Measurements from ENCODE around the gene ZNF256. TPM values are rescaled to one million over a fixed set of nuclear protein-coding genes. Genes with fewer than 3 reads are reported as not detected.

Gene ZNF256
- polyA plus RNA-seq (2012; ENCODE audit: insufficient read depth, insufficient read length), result 1.7 TPM

DNA sequence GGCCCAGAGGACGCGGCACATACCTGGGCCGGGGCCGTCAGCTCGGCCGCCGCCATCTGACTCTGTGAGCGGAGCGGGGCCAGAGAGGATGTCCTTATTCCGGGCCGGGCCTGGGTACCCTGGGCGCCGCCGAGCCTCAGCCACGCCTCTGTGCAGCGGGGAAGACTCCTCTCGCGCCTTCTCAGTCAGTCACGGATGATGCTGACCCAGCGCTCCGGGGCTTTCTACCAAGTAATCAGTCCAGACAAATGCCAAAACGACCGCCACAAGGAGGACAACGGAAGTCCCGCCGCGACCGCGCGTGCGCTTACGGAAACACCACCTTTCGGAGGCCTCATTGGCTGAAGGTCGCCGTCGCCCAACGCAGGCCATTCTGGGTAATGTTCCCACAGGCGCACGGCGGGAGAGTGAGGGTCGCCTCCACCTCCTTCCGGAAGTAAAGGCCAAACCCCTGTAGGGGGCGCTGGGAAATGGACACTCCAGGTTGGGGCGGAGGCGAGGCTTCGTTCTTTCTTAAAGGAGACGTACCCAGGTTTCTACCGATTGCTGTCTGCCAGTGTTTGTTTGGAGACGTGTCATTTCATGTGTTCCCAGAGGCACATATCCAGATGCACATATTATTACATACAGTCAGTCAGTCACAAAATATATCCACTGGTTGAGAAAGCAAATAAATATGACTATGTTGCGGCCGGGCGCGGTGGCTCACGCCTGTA lies at the start of gene ZNF256:
TSS of gene ZNF256 (minus strand) at position 288 of the 716 bp plus-strand sequence. CDS start at position 56, 232 bp downstream.
- DNase-seq (ENCODE audit: low read depth, low spot score), result peak; percentile 95
- peak within 1 kb of the TSS; percentile 82 for H3K4me3 ChIP-seq (ENCODE audit: low read length)

DNA sequence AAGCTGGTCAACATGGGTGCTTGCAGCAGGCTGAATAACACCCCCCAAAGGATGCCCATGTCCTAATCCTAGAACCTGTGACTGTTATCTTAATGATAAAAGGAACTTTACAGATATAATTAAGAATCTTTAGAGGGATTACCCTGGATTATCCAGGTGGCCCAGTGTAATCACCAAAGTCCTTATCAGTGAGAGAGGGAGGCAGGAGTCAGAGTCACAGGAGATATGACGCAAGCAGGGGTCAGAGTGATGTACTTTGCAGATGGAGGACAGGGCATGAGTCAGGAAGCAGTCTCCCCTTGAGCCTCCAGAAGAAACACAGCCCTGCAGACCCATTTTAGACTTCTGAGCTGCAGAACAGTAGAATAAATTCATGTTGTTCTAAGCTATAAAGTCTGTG lies 45.3 kb upstream of the ZNF256 start:
- DNase-seq (ENCODE audit: low read depth, low spot score), result no peak
- H3K4me3 ChIP-seq (ENCODE audit: low read length), result no peak overlapping the region

DNA sequence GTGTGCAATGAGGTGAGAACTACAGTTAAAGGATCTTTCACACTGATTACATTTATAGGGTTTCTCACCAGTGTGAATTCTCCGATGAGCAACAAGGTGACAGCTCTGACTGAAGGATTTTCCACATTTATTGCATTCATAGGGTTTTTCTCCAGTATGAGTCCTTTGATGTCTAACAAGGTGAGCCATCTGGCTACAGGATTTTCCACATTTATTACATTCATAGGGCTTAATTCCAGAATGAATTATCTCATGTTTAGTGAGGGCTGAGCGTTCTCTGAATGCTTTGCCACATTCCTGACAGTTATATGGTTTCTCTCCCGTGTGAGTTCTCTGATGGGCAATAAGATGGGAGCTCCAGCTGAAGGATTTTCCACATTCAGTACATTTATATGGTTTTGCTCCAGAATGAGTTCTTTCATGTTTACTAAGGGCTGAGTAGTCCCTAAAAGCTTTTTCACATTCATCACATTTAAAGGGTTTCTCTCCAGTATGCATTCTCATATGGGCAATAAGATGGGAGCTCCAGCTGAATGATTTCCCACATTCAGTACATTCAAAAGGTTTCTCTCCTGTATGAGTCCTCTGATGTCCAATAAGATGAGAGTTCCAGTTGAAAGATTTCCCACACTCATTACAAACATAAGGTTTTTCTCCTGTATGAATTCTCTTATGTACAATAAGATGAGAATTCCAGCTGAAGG lies 31.2 kb upstream of the ZNF256 start:
- no peak for DNase-seq (ENCODE audit: low read depth, low spot score)
- H3K4me3 ChIP-seq (ENCODE audit: low read length), result no peak overlapping the region

DNA sequence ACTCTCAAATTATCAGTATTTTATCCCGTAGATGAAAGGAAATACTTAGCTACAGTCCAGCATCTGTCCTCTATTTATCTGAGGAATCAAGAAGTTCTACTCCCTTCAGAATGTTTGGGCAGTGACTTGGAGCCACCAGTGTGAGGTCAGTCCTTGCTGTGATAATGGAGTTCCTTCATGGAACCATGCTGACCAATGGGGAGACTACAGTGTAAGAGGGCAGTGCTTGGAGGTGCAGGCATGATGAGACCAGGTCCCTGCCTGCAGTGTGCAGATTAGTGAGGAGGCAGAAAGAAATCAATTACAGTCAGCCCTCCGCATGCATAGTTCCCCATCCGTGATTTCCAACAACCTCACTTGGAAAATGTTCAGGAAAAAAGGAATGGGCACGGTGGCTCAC lies 26.9 kb upstream of the ZNF256 start, which contains the start of gene C19orf18:
TSS of gene C19orf18 (minus strand) at position 101 of the 400 bp plus-strand sequence. CDS start 102 bp downstream, outside the sequence.
- H3K4me3 ChIP-seq (ENCODE audit: low read length), result no peak within 1 kb of the TSS
- no peak for DNase-seq (ENCODE audit: low read depth, low spot score)

DNA sequence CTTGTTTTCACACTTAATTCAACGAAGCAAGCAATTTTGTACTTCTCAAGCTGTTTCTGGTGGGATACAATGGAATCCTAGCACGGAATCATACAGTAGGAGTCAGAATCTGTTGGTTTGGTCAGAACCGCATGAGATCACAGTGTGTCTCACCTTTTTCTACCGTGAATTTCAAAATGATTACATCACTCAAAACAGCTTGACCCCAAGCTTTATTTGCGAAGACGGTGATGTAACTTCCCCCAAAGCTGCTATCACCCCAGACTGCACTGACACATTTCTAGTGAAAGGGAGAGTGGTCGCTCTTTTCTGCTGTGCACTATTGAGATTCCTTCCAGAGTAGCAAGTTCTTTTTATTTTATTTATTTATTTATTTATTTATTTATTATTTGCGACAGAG lies 17.3 kb upstream of the ZNF256 start:
- H3K4me3 ChIP-seq (ENCODE audit: low read length), result no peak overlapping the region

GRCh38 chr19:57961785-57962184 lies 14.3 kb upstream of the ZNF256 start:
- H3K4me3 ChIP-seq (ENCODE audit: low read length), result no peak overlapping the region
- no peak for DNase-seq (ENCODE audit: low read depth, low spot score)

More for the DNA sequence above, 17.3 kb upstream of the ZNF256 start:
- no peak for DNase-seq (ENCODE audit: low read depth, low spot score)

DNA sequence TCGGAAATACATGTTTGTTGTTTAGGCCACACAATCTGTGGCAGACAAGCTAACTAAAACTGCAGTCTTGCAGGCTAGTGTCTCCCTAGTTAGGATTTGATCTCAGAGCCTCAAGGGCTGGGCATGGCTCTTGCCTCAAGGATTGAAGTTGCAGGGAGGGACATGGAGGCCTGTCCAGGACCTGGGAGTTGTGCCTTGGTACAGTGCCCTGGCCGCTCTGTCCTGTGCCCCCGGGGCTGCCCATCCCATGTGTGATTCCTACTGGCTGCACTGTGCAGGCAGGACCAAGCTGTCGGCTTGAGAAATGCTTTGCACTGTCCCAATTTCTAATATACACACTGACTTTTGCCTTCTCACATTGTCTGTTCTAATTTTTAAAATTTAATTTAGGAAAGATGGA lies 7.5 kb upstream of the ZNF256 start:
- DNase-seq (ENCODE audit: low read depth, low spot score), result no peak
- H3K4me3 ChIP-seq (ENCODE audit: low read length), result no peak overlapping the region

DNA sequence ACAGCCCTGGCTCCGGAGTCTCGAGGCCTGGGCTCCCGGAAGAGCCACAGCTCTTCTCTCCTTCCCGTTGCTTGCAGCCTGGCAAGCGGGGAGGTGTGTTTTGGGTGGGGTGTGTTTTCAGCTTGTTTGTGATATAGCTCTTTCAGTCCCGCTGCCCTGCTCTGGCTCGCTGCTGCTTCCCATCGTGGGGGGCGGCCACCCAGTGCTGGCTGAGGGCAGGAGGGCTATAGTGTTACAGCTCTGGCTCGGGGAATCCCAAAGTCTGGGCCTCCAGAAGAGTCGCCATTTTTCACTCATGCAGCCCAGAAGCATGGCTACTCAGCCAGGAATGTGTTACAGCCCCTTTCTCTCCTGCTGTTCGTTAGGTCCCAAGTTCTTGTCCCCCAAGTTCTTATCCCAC lies 2.2 kb upstream of the ZNF256 start:
- H3K4me3 ChIP-seq (ENCODE audit: low read length), result no peak overlapping the region
- DNase-seq (ENCODE audit: low read depth, low spot score), result no peak

- H3K4me3 ChIP-seq (ENCODE audit: low read length), result no peak overlapping the region
- no peak for DNase-seq (ENCODE audit: low read depth, low spot score)
Measured at GRCh38 chr19:57949296-57949695, 1.8 kb upstream of the ZNF256 start.

GRCh38 chr19:57947088-57947418 lies 453 bp downstream of the ZNF256 start:
- no peak for DNase-seq (ENCODE audit: low read depth, low spot score)
- H3K4me3 ChIP-seq (ENCODE audit: low read length), result peak overlapping the region; percentile 82

DNA sequence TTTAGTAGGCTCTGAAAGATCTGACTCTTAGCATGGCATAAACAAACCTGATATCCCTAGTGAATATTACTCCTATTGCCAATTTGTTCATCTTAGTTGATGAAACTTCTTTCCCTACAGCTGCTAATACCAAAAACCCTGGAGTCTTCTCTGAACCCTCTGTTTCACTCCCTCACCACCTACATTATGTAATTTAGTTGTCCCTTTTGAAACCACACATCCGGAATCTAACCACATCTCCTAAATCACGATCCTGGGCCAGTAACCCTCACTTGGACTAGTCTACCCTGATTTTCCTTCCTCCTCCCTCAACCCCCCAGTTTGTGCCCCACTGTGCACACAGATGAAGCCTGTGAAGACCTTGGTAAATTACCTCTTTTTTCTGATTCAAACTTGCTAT lies 1.2 kb downstream of the ZNF256 start:
- H3K4me3 ChIP-seq (ENCODE audit: low read length), result peak overlapping the region; percentile 82
- DNase-seq (ENCODE audit: low read depth, low spot score), result no peak

GRCh38 chr19:57941593-57941992 lies 5.9 kb downstream of the ZNF256 start:
- H3K4me3 ChIP-seq (ENCODE audit: low read length), result no peak overlapping the region
- no peak for DNase-seq (ENCODE audit: low read depth, low spot score)

DNA sequence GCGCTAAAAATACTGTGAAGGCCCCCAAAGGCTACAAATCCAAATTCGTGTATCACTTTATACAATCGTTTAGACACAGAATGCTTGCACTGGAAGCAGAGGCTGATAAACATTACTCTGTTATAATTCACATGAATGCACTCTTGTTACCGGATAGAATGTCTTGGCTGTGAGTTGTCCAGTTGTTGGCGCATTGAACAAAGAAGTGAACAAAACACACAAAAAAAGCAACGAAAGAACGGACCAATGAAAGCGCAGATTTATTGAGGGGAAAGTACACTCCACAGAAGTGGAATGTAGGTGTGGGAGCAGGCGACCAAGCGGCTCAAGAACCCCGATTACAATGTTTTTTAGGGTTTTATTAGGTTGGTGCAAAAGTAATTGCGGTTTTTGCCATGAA lies 11.8 kb downstream of the ZNF256 start:
- no peak overlapping the region for H3K4me3 ChIP-seq (ENCODE audit: low read length)
- no peak for DNase-seq (ENCODE audit: low read depth, low spot score)

DNA sequence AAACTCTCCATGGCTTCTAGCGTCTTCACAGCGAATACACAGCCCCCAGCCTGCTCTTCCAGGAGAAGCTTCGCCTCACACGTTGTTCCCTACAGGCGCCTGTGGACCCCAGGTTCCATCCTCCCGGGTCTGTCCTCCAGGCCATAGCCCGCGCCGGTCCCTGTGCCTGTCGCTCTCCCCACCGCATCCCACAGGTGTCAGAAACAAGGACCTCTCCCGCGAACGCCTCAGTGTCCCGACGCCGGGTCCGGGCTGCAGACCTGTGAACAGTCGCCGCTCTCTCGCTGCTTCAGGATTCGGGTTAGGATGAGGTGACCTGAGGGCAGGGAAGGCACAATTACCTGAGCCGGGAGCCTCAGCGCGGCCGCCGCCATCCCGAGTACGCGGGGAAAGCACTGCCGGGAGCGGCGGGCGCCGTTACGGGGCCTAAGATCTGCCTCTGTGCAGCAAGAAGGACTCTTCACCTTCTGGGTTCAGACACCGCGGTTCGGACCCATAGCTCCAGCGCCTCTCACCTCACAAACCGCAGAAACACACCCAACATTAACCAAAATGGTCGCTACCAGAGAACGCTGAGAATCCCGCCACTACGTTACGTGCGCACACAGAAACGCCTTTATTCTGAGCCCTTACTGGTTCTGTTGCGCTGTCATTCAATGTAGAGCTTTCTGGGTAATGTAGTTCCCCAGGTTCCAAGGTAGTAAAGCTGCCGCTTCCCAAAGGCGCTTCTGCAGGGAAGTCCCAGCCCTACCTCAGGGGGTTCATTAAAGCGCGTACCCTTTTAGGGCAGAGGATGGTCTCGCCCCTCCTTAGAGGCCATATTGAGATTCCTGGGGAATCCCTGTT lies 12.5 kb downstream of the ZNF256 start, which contains the start of gene ZNF418:
TSS of gene ZNF418 (minus strand) at position 583 of the 846 bp plus-strand sequence. CDS start 1,580 bp downstream, outside the sequence.
- no peak for DNase-seq (ENCODE audit: low read depth, low spot score)
- H3K4me3 ChIP-seq (ENCODE audit: low read length), result no peak within 1 kb of the TSS

GRCh38 chr19:57927587-57927986 lies 19.9 kb downstream of the ZNF256 start:
- no peak for DNase-seq (ENCODE audit: low read depth, low spot score)
- no peak overlapping the region for H3K4me3 ChIP-seq (ENCODE audit: low read length)

DNA sequence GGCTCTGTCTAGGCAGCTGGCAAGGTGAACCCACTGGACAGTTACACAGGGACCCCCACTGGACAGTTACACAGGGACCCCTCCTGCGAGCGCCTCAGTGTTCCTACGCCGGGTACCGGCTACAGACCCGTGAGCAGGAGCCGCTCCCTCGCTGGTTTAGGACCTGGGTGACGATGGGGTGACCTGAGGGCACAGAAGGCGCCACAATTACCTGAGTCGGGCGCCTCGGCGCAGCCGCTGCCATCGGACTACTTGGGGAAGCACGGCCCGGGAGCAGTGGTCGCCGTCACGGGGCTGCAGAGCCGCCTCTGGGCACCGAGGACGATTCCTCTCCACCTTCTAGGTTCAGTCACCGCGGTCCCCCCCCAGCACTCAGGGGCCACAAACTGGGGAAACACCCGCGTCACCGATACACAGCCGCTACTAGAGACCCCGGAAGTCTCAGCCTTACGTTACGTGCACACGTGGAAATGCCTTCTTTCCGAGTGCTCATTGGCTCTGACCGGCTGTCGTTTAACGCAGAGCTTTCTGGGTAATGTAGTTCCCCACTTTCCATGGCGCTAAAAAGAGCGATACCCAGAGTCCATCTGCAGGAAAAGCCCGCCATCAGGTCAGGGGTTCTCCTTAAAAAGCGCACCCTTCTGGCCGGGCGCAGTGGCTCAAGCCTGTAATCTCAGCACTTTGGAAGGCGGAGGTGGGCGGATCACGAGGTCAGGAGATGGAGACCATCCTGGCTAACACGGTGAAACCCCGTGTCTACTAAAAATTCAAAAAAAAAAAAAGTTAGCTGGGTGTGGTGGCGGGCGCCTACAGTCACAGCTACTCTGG lies 31.1 kb downstream of the ZNF256 start, which contains the start of gene ZNF417:
TSS of gene ZNF417 (minus strand) at position 425 of the 828 bp plus-strand sequence. CDS start at position 244, 181 bp downstream.
- peak; percentile 94 for DNase-seq (ENCODE audit: low read depth, low spot score)
- H3K4me3 ChIP-seq (ENCODE audit: low read length), result peak within 1 kb of the TSS; percentile 87

DNA sequence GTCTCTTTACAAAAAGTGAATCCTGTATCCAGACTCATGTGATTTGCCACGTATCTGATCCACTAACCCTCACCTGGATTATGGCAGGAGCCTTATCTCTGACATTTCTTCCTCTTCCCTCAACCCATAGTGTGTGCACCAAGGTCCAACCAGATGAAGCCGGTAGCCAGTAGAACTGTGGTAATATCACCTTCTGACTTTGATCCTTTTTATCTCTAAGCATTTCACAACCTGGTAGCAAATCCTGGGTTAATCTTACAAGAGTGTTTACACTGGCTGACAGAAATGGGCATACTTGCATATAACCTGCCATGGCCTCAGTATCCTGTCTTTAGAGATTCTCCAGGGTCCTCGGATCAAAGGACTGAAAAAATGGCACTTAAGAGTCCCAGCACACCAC lies 33.0 kb downstream of the ZNF256 start:
- H3K4me3 ChIP-seq (ENCODE audit: low read length), result no peak overlapping the region

GRCh38 chr19:57907394-57907793 lies 40.1 kb downstream of the ZNF256 start:
- no peak for DNase-seq (ENCODE audit: low read depth, low spot score)
- H3K4me3 ChIP-seq (ENCODE audit: low read length), result no peak overlapping the region

More for the DNA sequence above, 33.0 kb downstream of the ZNF256 start:
- no peak for DNase-seq (ENCODE audit: low read depth, low spot score)

DNA sequence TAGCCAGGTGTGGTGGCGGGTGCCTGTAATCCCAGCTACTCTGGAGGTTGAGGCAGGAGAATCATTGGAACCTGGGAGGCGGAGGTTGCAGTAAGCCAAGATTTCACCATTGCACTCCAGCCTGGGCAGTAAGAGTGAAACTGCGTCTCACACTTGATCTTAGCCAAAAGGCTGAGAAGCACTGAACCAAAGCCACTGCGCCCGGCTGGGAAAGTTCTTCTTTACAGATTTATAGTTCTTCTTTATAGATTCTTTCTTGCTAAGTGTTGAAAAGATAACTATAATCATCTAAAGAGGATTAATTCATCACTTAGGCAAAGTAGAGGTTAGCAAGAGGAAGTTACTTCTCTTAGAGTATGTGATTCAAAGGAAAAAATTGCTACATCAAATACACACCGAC lies 42.2 kb downstream of the ZNF256 start:
- H3K4me3 ChIP-seq (ENCODE audit: low read length), result no peak overlapping the region
- no peak for DNase-seq (ENCODE audit: low read depth, low spot score)
